Astrocyte of the hippocampus (primary cell): ENCODE results near the gene C2CD4C.
"Not testable (repeated sequence)": the region's sequence is repeated elsewhere in the genome, so short reads cannot be mapped to it uniquely, and the experiment has no call there.

Experiments used
- DNase-seq: peaks from one replicate; pipeline ENCODE4 v3.0.0; 2011; ENCODE audit warnings: low read depth, low spot score

The C2CD4C gene

DNA sequence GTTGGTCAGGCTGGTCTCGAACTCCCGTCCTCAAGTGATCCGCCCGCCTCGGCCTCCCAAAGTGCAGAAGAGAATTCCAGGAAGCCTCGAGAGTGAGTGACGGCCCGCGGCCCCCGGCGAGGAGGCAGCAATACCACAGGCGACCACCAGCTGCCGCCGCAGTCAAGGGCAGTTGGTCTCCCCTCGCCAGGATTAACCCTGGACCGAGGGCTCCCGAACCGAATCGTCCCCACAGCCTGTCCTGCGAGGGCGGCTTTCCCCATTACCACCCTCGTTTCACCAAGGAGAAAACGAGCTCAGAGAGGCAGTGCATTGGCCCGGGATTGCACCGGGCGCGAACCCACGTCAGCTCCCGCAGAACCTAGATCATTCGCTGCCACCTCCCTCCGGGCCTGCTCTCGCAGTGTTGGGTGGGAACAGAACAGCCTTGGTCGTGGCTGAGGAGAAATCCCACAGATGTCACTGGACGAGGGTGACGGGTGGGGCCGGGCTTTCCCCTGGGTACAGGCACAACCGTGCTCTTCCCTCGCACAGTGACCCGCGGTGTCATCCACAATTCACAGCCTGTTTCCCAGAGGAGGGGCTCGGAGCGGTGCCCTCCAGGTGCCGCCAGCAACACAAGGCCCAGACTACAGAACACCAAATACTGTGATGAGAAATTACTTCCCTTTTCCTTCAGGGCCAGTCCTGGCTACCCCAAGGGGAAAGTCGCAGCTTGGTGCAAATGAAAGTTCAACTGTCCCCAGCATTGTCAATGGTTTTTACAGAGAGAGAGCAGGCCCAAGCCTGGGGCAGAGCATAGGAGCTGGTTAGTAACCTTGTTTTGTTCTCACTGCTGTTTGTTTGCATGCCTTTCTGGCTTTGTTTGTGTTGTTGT, 24.8 kb downstream of the C2CD4C start:
- peak; percentile 48 for DNase-seq

GRCh38 chr19:383040-383439, 25.9 kb downstream of the C2CD4C start:
- DNase-seq: no peak

DNA sequence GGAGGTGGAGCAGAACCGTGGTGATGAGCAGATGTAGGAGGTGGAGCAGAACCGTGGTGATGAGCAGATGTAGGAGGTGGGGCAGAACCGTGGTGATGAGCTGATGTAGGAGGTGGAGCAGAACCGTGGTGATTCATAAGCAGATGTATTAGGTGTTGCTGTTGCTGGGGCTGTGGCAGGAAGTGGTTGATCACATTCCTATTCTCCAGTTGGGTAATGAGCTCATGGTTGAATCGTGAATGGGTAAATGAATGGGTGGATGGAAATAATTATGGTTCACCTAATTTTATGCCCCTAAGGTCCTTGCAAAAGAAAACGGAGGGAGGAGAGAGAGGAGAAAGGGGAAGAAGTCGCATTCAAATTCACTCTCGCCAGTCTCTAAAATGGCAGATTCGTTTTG, 26.4 kb downstream of the C2CD4C start:
- peak; percentile 43 for DNase-seq

- DNase-seq: not testable (repeated sequence)
Measured at GRCh38 chr19:381901-382300, 27.0 kb downstream of the C2CD4C start.

DNA sequence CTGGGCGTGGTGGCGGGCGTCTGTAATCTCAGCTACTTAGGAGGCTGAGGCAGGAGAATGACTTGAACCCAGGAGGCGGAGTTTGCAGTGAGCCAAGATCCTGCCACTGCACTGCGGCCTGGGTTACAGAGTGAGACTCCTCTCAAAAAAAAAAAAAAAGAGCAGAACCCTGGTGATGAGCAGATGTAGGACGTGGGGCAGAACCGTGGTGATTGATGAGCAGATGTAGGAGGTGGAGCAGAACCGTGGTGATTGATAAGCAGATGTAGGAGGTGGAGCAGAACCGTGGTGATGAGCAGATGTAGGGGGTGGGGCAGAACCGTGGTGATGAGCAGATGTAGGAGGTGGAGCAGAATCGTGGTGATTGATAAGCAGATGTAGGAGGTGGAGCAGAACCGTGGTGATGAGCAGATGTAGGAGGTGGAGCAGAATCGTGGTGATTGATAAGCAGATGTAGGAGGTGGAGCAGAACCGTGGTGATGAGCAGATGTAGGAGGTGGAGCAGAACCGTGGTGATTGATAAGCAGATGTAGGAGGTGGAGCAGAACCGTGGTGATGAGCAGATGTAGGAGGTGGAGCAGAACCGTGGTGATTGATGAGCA, 28.2 kb downstream of the C2CD4C start:
- DNase-seq: not testable (repeated sequence)

DNA sequence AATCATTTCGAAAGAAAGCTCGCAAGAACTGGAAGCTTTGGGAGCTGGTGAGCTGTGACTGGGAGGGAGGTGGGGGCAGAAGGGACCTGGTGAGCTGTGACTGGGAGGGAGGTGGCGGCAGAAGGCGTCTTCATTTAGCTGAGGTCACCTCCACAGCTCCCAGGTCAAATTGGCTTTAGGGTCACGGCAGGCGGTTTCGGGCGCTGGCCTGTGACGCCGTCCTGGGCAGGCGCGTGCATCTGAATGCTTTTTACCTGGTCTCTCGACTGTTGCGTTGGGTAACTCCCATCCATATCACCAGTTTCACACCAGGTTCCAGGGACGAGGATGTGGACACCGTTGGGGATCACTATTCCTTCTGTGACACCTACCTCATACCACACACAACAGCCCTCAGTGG, 29.2 kb downstream of the C2CD4C start:
- DNase-seq: no peak

GRCh38 chr19:378706-379105, 30.2 kb downstream of the C2CD4C start:
- DNase-seq: no peak

DNA sequence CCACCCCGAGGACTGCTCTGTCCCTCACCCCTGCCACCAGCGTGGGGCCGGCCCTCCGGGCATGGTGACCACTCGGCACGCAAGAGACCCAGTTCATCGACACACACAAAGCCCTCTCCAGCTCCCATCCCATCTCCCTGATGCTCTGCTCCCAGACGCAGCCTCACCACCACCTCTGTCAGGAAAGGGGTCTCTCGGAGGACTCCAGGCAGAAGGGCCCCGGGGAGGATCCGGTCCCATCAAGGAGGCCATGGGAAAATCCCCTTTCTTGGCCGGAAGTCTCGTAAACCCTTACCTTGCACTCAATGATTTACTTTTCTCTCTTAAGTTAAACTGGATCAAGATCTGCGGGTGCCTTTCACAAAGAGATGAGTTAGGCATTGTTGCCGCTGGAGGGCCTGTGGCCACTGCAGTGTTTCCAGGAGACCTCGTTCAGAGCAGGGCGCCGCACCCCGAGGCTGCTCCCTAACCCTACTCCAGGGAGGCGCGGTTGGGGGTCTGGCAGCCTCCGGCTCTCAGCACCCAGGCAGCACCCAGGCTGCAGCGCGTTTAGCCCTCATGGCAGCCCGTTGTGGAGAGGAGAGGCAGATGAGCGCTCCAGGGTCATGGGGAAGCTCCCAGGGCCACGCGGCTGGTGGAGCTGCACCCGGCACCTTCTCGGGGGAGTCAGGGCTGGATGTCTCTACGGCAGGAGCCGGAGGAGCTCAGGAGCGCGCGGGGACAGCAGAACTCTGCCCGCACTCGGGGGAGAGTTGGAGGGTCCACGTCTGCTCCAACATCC, 31.0 kb downstream of the C2CD4C start:
- DNase-seq: no peak

DNA sequence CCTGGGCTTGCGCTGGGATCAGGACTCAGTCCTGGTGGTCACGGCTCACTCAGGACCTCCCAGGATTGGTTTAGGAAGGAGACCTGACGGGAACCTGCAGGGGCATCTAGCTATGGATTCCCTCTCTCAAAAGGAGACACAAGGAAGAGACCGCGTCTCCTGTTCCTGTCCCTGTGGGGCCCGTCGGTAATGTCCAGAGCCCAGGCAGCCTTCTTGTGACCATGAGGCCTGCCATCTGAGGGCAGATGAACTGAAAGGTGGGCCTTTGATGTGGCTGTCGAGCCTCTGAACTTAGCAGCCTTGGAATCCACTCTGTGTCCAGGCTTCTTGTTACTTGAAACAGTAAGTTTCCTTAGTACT, 32.9 kb downstream of the C2CD4C start:
- no peak for DNase-seq

DNA sequence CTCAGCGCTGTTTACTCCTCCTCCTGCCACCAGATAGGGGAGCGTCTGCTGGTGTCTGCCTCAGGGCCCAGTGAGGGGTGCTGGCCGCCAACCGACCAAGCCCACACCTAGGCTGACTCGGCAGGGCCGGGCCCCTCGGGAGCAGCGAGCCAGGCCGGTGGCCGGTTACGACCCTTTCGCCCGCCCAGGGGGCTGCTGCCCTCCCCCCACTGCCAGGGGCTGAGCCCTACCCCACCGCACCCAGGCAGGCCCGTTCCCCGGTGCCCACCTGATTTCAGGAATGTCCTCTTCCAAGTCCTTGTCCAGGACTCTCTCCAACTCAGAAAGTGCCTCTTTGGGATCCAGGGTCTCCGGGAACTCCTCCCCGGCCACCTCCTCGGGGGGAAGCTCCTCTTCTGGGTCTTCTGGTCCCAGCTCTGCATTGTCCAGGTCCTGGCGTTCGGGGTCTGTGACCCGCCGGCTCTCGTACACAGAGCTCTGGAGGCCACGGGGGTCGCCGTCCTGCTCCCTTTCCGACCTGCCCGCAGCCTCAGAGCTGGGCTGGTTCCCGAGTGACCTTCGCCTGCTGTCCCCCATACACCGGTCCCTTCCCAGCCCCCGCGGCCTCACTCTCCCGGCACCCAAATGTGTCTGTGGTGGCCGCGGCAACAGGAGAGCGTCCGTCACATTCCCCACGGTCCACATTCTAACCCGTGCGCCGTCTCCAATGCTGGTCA, 33.4 kb downstream of the C2CD4C start:
- no peak for DNase-seq

DNA sequence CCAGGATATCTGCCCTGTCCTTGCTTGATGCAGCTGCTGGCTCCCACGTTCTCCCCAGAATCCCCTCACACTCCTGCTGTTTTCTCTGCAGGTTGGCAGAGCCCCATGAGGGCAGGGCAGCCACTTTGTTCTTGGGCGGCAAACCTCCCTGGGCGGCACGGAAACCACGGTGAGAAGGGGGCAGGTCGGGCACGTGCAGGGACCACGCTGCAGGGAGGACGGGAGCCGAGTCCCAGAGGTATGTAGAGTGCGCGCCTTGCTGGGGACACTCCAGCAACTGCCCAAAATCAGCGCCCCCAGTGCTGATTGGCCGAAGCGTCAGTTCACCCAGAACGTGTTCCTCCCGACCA, 34.1 kb downstream of the C2CD4C start:
- no peak for DNase-seq

GRCh38 chr19:374183-374885, 34.6 kb downstream of the C2CD4C start:
- no peak for DNase-seq

- DNase-seq: no peak
Measured at GRCh38 chr19:373391-374182, 35.4 kb downstream of the C2CD4C start.

GRCh38 chr19:372306-372890, 36.5 kb downstream of the C2CD4C start:
- peak; percentile 76 for DNase-seq

DNA sequence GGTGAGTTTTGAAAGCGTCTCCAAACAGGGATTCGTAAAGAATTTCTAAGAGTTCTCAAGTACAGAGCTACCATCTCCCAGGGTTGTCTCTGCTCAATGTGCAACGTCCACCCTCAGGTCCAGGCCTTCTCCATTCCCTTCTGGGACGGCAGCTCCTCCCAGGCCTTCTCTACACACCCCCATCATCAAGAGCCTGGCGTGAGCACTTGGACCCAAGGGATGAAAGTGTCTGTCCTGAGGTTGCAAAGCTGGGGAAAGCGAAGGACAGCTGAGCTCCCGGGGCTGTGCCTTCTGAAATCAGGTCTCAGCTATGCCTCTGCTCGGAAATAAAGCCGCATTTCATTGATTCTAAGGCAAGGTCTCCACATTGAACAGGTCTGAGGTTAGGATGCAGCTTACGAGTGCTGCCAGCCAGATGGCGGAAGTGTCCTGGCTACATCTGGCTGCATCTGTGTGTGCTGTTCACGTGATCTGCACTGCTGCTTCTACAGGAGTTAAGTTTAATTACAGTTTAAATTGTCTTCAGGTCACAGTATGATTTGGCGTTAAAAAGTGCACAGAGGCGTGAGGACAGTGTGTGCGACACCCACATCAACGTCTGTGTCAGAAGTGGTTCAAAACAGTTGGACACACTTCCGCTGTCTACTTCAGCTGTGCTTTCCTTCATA, 37.3 kb downstream of the C2CD4C start:
- no peak for DNase-seq

DNA sequence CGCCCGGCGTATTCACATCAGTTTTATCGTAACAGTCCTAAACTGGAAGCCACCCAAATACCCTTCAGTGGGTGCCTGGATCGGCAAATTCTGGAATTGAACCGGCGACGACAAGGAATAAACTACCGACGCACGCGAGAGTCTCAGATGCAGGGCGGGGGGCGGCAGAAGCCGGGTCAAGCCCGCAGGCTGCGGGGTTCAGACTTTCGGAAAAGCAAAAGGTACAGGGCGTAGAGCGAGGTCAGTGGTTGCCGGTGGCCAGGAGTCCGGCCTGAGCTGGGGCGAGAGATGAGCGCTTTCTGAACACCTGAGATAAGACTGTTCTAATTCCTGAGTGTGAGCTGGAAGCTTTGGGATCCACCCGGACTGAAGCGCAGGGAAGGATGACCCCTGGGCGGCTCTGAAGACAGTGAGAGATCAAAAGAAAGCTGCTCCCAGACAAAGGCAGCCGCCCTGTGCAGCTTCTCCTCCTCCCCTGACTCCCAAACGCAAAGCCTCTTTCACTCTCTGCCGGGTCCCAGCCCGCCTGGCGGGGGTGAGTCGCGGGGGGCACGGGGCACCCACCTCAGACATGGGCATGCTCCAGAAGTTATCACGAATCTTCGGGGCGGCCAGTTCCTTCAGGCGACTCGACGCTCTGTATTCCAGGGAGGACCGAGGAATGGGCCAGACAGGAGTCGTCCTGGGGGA, 38.2 kb downstream of the C2CD4C start:
- no peak for DNase-seq

DNA sequence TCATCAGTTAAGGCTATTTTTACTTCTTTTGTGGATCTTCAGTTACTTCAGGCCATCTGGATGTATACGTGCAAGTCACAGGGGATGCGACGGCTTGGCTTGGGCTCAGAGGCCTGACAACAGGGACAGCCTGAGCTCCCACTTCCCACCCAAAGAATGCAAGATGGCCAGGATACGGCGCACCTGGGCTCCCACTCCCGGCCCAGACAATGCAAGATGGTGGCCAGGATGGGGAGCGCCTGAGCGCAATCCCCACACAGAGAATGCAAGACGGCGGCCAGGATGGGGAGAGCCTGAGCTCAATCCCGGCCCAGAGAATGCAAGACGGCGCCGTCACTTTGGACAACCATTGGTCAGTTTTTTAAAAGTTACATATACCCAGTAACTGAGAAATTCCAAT, 39.1 kb downstream of the C2CD4C start:
- DNase-seq: no peak

DNA sequence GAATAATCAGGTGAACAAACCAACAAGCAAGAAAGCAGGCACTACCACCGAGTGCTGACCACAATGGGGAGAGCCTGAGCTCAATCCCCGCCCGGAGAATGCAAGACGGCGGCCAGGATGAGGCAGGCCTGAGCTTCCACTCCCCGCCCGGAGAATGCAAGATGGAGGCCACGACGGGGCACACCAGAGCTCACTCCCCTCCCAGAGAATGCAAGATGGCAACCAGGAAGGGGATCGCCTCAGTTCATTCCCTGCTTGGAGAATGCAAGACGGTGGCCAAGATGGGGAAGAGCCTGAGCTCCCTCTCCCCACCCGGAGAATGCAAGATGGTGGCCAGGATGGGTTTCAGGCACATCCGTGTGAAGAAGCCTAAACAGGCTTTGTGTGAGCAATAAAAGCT, 39.7 kb downstream of the C2CD4C start:
- DNase-seq: no peak

DNA sequence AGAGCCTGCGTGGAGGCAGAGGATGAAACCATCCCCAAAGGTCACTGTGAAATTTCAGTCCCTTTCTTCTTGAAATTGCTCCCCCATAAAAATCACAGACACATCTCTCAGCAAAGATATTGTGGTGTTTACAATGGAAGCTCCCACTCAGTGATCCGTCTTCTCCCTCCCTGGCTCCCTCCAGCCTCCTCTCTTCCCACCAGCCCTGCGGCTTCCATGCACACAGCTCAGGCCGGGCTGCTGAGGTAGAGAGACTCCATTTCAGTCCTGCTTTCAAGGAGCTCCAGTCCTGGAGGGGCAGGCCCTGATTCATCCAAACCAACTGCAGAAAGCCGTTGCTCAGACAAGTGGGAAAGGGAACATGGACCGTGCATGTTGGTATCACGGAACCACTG, 40.3 kb downstream of the C2CD4C start:
- no peak for DNase-seq
